ENCODE measurements around the gene PLB1. TPM values are rescaled to one million over a fixed set of nuclear protein-coding genes. Genes with fewer than 3 reads are reported as not detected.

The PLB1 gene
- total RNA-seq, 1 donor from 2014 or later = 1.0 TPM

GRCh38 chr2:28593160-28593755 lies 97.4 kb downstream of the PLB1 start:
- no peaks in the 10 kb centered on the region for H3K27me3 ChIP-seq (ENCODE audit: control insufficient read depth in 3 of 3, insufficient read depth in 3 of 3, low read length in 3 of 3)
- H3K27ac ChIP-seq (ENCODE audit: low read depth, low read length) = no peak overlapping the region
- no peak overlapping the region for H3K9ac ChIP-seq (ENCODE audit: low read depth in 1 of 3, low read length in 3 of 3)
- H3K4me3 ChIP-seq (ENCODE audit: low read length in 3 of 3) = no peak overlapping the region
- no peaks in the 10 kb centered on the region for H3K36me3 ChIP-seq (ENCODE audit: control insufficient read depth in 3 of 3, insufficient read depth in 3 of 3, low read length in 3 of 3)
- peaks cover 18 to 30% (median 22%) of the 10 kb centered on the region in 3 donors for H3K4me1 ChIP-seq (ENCODE audit: control insufficient read depth in 3 of 3, insufficient read depth in 3 of 3, low read length in 3 of 3)
- H3K9me3 ChIP-seq (ENCODE audit: control insufficient read depth in 3 of 3, low read length in 3 of 3) = no peaks in the 10 kb centered on the region

- Histone ChIP-seq H3K9me3 (ENCODE audit: control insufficient read depth in 3 of 3, low read length in 3 of 3) (no peaks in the 10 kb centered on the region), H3K4me1 (ENCODE audit: control insufficient read depth in 3 of 3, insufficient read depth in 3 of 3, low read length in 3 of 3) (peaks cover 19 to 32% (median 22%) of the 10 kb centered on the region in 3 donors), H3K27ac (ENCODE audit: low read depth, low read length) (peak overlapping the region; percentile 99), H3K27me3 (ENCODE audit: control insufficient read depth in 3 of 3, insufficient read depth in 3 of 3, low read length in 3 of 3) (no peaks in the 10 kb centered on the region), H3K4me3 (ENCODE audit: low read length in 3 of 3) (peak overlapping the region in 2 of 3 donors; percentile 0 to 37), H3K36me3 (ENCODE audit: control insufficient read depth in 3 of 3, insufficient read depth in 3 of 3, low read length in 3 of 3) (no peaks in the 10 kb centered on the region), H3K9ac (ENCODE audit: low read depth in 1 of 3, low read length in 3 of 3) (peak overlapping the region in 2 of 3 donors; percentile 74 to 84)
Measured at GRCh38 chr2:28594000-28594331, 98.1 kb downstream of the PLB1 start.

GRCh38 chr2:28594332-28595108 lies 98.7 kb downstream of the PLB1 start:
- Histone ChIP-seq H3K9ac (ENCODE audit: low read depth in 1 of 3, low read length in 3 of 3) (peak overlapping the region; percentile 74 to 84 (median 79)), H3K36me3 (ENCODE audit: control insufficient read depth in 3 of 3, insufficient read depth in 3 of 3, low read length in 3 of 3) (no peaks in the 10 kb centered on the region), H3K9me3 (ENCODE audit: control insufficient read depth in 3 of 3, low read length in 3 of 3) (no peaks in the 10 kb centered on the region), H3K4me1 (ENCODE audit: control insufficient read depth in 3 of 3, insufficient read depth in 3 of 3, low read length in 3 of 3) (peaks cover 19 to 31% (median 22%) of the 10 kb centered on the region in 3 donors), H3K4me3 (ENCODE audit: low read length in 3 of 3) (peak overlapping the region; percentile 50 to 68 (median 52)), H3K27ac (ENCODE audit: low read depth, low read length) (peak overlapping the region; percentile 99), H3K27me3 (ENCODE audit: control insufficient read depth in 3 of 3, insufficient read depth in 3 of 3, low read length in 3 of 3) (no peaks in the 10 kb centered on the region)

- Histone ChIP-seq H3K27ac (ENCODE audit: low read depth, low read length) (peak overlapping the region; percentile 99), H3K4me3 (ENCODE audit: low read length in 3 of 3) (no peak overlapping the region), H3K36me3 (ENCODE audit: control insufficient read depth in 3 of 3, insufficient read depth in 3 of 3, low read length in 3 of 3) (no peaks in the 10 kb centered on the region), H3K4me1 (ENCODE audit: control insufficient read depth in 3 of 3, insufficient read depth in 3 of 3, low read length in 3 of 3) (peaks cover 19 to 27% (median 22%) of the 10 kb centered on the region in 3 donors), H3K9ac (ENCODE audit: low read depth in 1 of 3, low read length in 3 of 3) (peak overlapping the region in 2 of 3 donors; percentile 32 to 84), H3K9me3 (ENCODE audit: control insufficient read depth in 3 of 3, low read length in 3 of 3) (no peaks in the 10 kb centered on the region), H3K27me3 (ENCODE audit: control insufficient read depth in 3 of 3, insufficient read depth in 3 of 3, low read length in 3 of 3) (no peaks in the 10 kb centered on the region)
Measured at GRCh38 chr2:28595323-28595722, 99.5 kb downstream of the PLB1 start.

GRCh38 chr2:28598484-28598883 lies 102.6 kb downstream of the PLB1 start:
- H3K9ac ChIP-seq (ENCODE audit: low read depth in 1 of 3, low read length in 3 of 3) = peak overlapping the region in 1 of 3 donors; percentile 18
- H3K27ac ChIP-seq (ENCODE audit: low read depth, low read length) = no peak overlapping the region
- H3K4me3 ChIP-seq (ENCODE audit: low read length in 3 of 3) = no peak overlapping the region
- H3K27me3 ChIP-seq (ENCODE audit: control insufficient read depth in 3 of 3, insufficient read depth in 3 of 3, low read length in 3 of 3) = no peaks in the 10 kb centered on the region
- no peaks in the 10 kb centered on the region for H3K36me3 ChIP-seq (ENCODE audit: control insufficient read depth in 3 of 3, insufficient read depth in 3 of 3, low read length in 3 of 3)
- H3K9me3 ChIP-seq (ENCODE audit: control insufficient read depth in 3 of 3, low read length in 3 of 3) = no peaks in the 10 kb centered on the region
- H3K4me1 ChIP-seq (ENCODE audit: control insufficient read depth in 3 of 3, insufficient read depth in 3 of 3, low read length in 3 of 3) = peaks cover 19 to 32% (median 22%) of the 10 kb centered on the region in 3 donors

- Histone ChIP-seq H3K27me3 (ENCODE audit: control insufficient read depth in 3 of 3, insufficient read depth in 3 of 3, low read length in 3 of 3) (no peaks in the 10 kb centered on the region), H3K9ac (ENCODE audit: low read depth in 1 of 3, low read length in 3 of 3) (no peak overlapping the region), H3K9me3 (ENCODE audit: control insufficient read depth in 3 of 3, low read length in 3 of 3) (no peaks in the 10 kb centered on the region), H3K36me3 (ENCODE audit: control insufficient read depth in 3 of 3, insufficient read depth in 3 of 3, low read length in 3 of 3) (no peaks in the 10 kb centered on the region), H3K27ac (ENCODE audit: low read depth, low read length) (peak overlapping the region; percentile 8), H3K4me3 (ENCODE audit: low read length in 3 of 3) (no peak overlapping the region), H3K4me1 (ENCODE audit: control insufficient read depth in 3 of 3, insufficient read depth in 3 of 3, low read length in 3 of 3) (peaks cover 6 to 22% (median 10%) of the 10 kb centered on the region in 3 donors)
Measured at GRCh38 chr2:28600181-28600580, 104.3 kb downstream of the PLB1 start.

GRCh38 chr2:28601616-28602015 lies 105.8 kb downstream of the PLB1 start:
- H3K36me3 ChIP-seq (ENCODE audit: control insufficient read depth in 3 of 3, insufficient read depth in 3 of 3, low read length in 3 of 3) = no peaks in the 10 kb centered on the region
- H3K27ac ChIP-seq (ENCODE audit: low read depth, low read length) = no peak overlapping the region
- H3K4me3 ChIP-seq (ENCODE audit: low read length in 3 of 3) = peak overlapping the region in 1 of 3 donors; percentile 45

DNA sequence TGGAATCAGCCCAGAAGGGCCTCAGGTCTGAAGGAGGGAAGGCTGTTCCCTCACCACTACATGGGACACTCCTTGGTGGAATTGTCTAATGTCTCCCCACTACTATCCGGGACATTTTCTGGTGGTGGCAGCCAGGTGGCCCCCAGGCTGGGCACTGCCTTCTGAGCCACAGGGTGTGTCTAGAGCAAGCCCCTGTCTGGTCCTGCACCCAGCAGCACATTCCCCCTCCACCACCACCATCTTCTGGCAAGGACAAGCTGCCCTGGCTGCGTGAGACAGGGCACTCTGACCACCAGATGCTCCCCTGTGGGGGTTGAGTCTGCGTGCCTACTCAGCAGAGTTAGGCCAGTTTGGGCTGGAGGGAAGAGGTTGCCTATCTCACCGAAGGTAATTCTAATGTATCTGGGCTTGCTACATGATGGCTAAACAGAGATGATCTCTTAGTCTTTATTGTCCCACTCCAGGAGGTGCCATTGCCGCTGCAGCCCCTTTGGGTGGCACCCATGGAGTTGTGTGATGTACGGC lies 106.3 kb downstream of the PLB1 start:
- Histone ChIP-seq H3K9me3 (ENCODE audit: control insufficient read depth in 3 of 3, low read length in 3 of 3) (no peaks in the 10 kb centered on the region), H3K36me3 (ENCODE audit: control insufficient read depth in 3 of 3, insufficient read depth in 3 of 3, low read length in 3 of 3) (no peaks in the 10 kb centered on the region), H3K4me1 (ENCODE audit: control insufficient read depth in 3 of 3, insufficient read depth in 3 of 3, low read length in 3 of 3) (peaks cover 12 to 30% (median 19%) of the 10 kb centered on the region in 3 donors), H3K4me3 (ENCODE audit: low read length in 3 of 3) (peak overlapping the region in 1 of 3 donors; percentile 45), H3K27me3 (ENCODE audit: control insufficient read depth in 3 of 3, insufficient read depth in 3 of 3, low read length in 3 of 3) (no peaks in the 10 kb centered on the region), H3K9ac (ENCODE audit: low read depth in 1 of 3, low read length in 3 of 3) (no peak overlapping the region), H3K27ac (ENCODE audit: low read depth, low read length) (no peak overlapping the region)

More at GRCh38 chr2:28601616-28602015, 105.8 kb downstream of the PLB1 start:
- Histone ChIP-seq H3K9ac (ENCODE audit: low read depth in 1 of 3, low read length in 3 of 3) (no peak overlapping the region), H3K27me3 (ENCODE audit: control insufficient read depth in 3 of 3, insufficient read depth in 3 of 3, low read length in 3 of 3) (no peaks in the 10 kb centered on the region), H3K9me3 (ENCODE audit: control insufficient read depth in 3 of 3, low read length in 3 of 3) (no peaks in the 10 kb centered on the region), H3K4me1 (ENCODE audit: control insufficient read depth in 3 of 3, insufficient read depth in 3 of 3, low read length in 3 of 3) (peaks cover 7 to 24% (median 13%) of the 10 kb centered on the region in 3 donors)

- Histone ChIP-seq H3K4me3 (ENCODE audit: low read length in 3 of 3) (no peak overlapping the region), H3K4me1 (ENCODE audit: control insufficient read depth in 3 of 3, insufficient read depth in 3 of 3, low read length in 3 of 3) (peaks cover 20 to 36% (median 26%) of the 10 kb centered on the region in 3 donors), H3K9me3 (ENCODE audit: control insufficient read depth in 3 of 3, low read length in 3 of 3) (no peaks in the 10 kb centered on the region), H3K27me3 (ENCODE audit: control insufficient read depth in 3 of 3, insufficient read depth in 3 of 3, low read length in 3 of 3) (no peaks in the 10 kb centered on the region), H3K27ac (ENCODE audit: low read depth, low read length) (no peak overlapping the region), H3K9ac (ENCODE audit: low read depth in 1 of 3, low read length in 3 of 3) (no peak overlapping the region), H3K36me3 (ENCODE audit: control insufficient read depth in 3 of 3, insufficient read depth in 3 of 3, low read length in 3 of 3) (no peaks in the 10 kb centered on the region)
Measured at GRCh38 chr2:28602751-28603639, 107.1 kb downstream of the PLB1 start.
